Measurements from ENCODE around the gene NUDT22. TPM values are rescaled to one million over a fixed set of nuclear protein-coding genes. Genes with fewer than 3 reads are reported as not detected.

Gene NUDT22
- total and polyA plus RNA-seq, 2 of the 8 experiments (the other 6 are each of a cell fraction or from before 2014, with no cell fraction given), result 43.4 to 69.0 TPM

GRCh38 chr11:64238076-64238475, 12.0 kb downstream of the NUDT22 start (continued):
- TF ChIP-seq GABPA (IDR thresholded peaks at IDR 0.05; ENCODE audit: borderline replicate concordance, insufficient read depth, low read length), result no peak
- TF ChIP-seq USF2 (IDR thresholded peaks at IDR 0.05; ENCODE audit: low read length), result no peak

Data from H1 (cell line).